CD4-positive, alpha-beta memory T cell (primary cell): ENCODE measurements around the gene KCNH6. TPM values are rescaled to one million over a fixed set of nuclear protein-coding genes. Genes with fewer than 3 reads are reported as not detected.

ENCODE experiments used
- CTCF ChIA-PET: fragments of 350-600 bp; sonication (Branson Sonifier 250); formaldehyde crosslinking; loops from one replicate; lab custom pipeline; 2021; ENCODE audit warnings: inconsistent platforms; ENCODE audit not compliant: partially characterized antibody; lab: Charles Lee
- POLR2A ChIA-PET: fragments of 350-600 bp; sonication (Branson Sonifier 250); formaldehyde crosslinking; loops from one replicate; lab custom pipeline; 2021; ENCODE audit not compliant: partially characterized antibody; lab: Charles Lee
- DNase-seq, 5 donors: peaks; one replicate each; pipeline versions ENCODE4 v3.0.0 to v3.0.0-alpha.2; 2020 to 2022; ENCODE audit warnings: mixed read lengths in 1 of 5
- H3K27ac ChIP-seq: one replicate; pipeline ENCODE4 v1.7.0; 2013; ENCODE audit warnings: low read depth, low read length
- H3K27me3 ChIP-seq: 2 replicates; pipeline ENCODE4 v1.7.0; 2013; ENCODE audit warnings: mild to moderate bottlenecking, low read length, moderate library complexity; ENCODE audit not compliant: insufficient read depth
- H3K36me3 ChIP-seq: 2 replicates; pipeline ENCODE4 v1.7.0; 2013; ENCODE audit warnings: mild to moderate bottlenecking, low read length, moderate library complexity; ENCODE audit not compliant: insufficient read depth
- H3K4me1 ChIP-seq: 2 replicates; pipeline ENCODE4 v1.7.0; 2013; ENCODE audit warnings: mild to moderate bottlenecking, low read length, moderate library complexity; ENCODE audit not compliant: insufficient read depth
- H3K4me3 ChIP-seq, 2 donors: one replicate each; pipeline ENCODE4 v1.7.0; 2013; ENCODE audit warnings: low read length in 2 of 2, mild to moderate bottlenecking in 1 of 2
- H3K9me3 ChIP-seq, 2 donors: one replicate each; pipeline ENCODE4 v1.7.0; 2013; ENCODE audit warnings: low read length in 2 of 2, control low read depth in 1 of 2; ENCODE audit not compliant: control insufficient read depth in 1 of 2
- H3K27ac Mint-ChIP-seq, 7 donors: one replicate each; pipeline ENCODE4 v1.8.0; 2020 to 2021; ENCODE audit warnings: mixed read lengths in 7 of 7, mild to moderate bottlenecking in 6 of 7, inconsistent platforms in 3 of 7, moderate library complexity in 3 of 7
- H3K27me3 Mint-ChIP-seq, 2 donors: one replicate each; pipeline ENCODE4 v1.8.0; 2020 to 2021; ENCODE audit warnings: mixed read lengths in 2 of 2
- H3K36me3 Mint-ChIP-seq, 2 donors: one replicate each; pipeline ENCODE4 v1.8.0; 2020 to 2021; ENCODE audit warnings: mixed read lengths in 2 of 2, inconsistent platforms in 1 of 2, mild to moderate bottlenecking in 1 of 2
- H3K4me1 Mint-ChIP-seq, 4 donors: one replicate each; pipeline ENCODE4 v1.8.0; 2020 to 2021; ENCODE audit warnings: mixed read lengths in 4 of 4, mild to moderate bottlenecking in 1 of 4
- H3K4me3 Mint-ChIP-seq, 8 donors: one replicate each; pipeline ENCODE4 v1.8.0; 2020 to 2021; ENCODE audit warnings: mixed read lengths in 8 of 8, mild to moderate bottlenecking in 7 of 8, moderate library complexity in 6 of 8, inconsistent platforms in 3 of 8
- H3K9me3 Mint-ChIP-seq, 8 donors: one replicate each; pipeline ENCODE4 v1.8.0; 2020 to 2021; ENCODE audit warnings: mixed read lengths in 8 of 8, mild to moderate bottlenecking in 5 of 8, inconsistent platforms in 3 of 8, moderate library complexity in 1 of 8
- intact Hi-C: fragments of 100-400 bp; cut with micrococcal nuclease; formaldehyde crosslinking; loops from one replicate; pipeline ENCODE4 v1.15.1; 2023
- polyA plus RNA-seq, 2 donors: library from polyadenylated mRNA; unstranded; fragments of 300-500 nt; fragmentation: Illumina TruSeq; gene quantifications; one replicate each; pipeline ENCODE4 v1.2.3, GENCODE V29; 2021
- total RNA-seq, 2 experiments: library from RNA; stranded (reverse); gene quantifications; one replicate each; pipeline ENCODE4 v1.2.3, GENCODE V29; 2021

The KCNH6 gene
- total and polyA plus RNA-seq, 4 experiments from 2014 or later, result not detected

DNA sequence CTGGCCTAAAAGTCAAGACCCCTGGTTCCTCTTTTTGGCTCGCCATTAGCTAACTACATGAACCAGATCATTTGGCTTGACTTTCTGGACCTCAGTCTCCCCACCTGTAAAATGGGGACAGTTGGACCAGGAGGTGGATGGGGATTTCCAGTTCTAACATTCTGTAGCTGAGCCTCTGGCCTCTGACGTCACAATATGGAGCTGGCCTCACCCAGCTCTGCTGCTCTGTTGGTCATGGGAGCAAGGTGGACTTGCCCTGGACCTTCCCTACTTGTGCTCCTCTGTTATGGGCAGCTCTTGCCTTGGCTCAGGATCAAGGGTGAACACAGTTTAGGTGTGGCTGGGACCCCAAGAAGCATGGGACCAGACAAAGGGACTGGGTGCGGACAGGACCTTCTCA is 16.5 kb upstream of the KCNH6 start:
- Mint-ChIP-seq H3K4me3 (no peak overlapping the region), H3K36me3 (no peaks in the 10 kb centered on the region), H3K27me3 (peaks cover 6 to 13% of the 10 kb centered on the region in 2 donors), H3K4me1 (no peaks in the 10 kb centered on the region), H3K27ac (no peak overlapping the region), H3K9me3 (peaks cover 0 to 8% (median 2%) of the 10 kb centered on the region in 8 donors)
- no peaks in the 10 kb centered on the region for H3K36me3 ChIP-seq
- ChIA-PET CTCF (no interaction called here), POLR2A (no interaction called here)
- no peaks in the 10 kb centered on the region for H3K9me3 ChIP-seq
- no peak overlapping the region for H3K27ac ChIP-seq
- no peak overlapping the region for H3K4me3 ChIP-seq
- H3K27me3 ChIP-seq, result no peaks in the 10 kb centered on the region
- no peaks in the 10 kb centered on the region for H3K4me1 ChIP-seq
- no peak for DNase-seq
- intact Hi-C loops, result no loop called here

DNA sequence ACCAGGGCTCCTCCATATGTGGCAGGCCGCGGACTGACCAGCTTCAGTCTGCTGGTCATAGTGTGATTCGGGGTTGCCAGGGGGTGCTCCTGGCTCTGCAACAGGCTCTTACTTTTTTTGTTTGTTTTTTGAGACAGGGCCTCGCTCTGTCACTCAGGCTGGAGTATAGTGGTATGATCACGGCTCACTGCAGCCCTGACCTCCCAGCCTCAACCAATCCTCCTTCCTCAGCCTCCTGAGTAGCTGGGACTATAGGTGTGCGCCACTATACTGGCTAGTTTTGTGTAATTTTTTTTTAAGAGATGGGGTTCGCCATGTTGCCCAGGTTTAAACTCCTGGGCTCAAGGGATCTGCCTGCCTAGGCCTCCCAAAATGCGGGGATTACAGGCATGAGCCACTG is 11.8 kb upstream of the KCNH6 start:
- POLR2A ChIA-PET, result no interaction called here
- Mint-ChIP-seq H3K4me3 (no peak overlapping the region), H3K36me3 (no peaks in the 10 kb centered on the region), H3K27ac (no peak overlapping the region), H3K9me3 (peaks cover 0 to 1% (median 0%) of the 10 kb centered on the region in 8 donors), H3K4me1 (no peaks in the 10 kb centered on the region), H3K27me3 (peaks cover 3 to 14% of the 10 kb centered on the region in 2 donors)
- no peak overlapping the region for H3K4me3 ChIP-seq
- H3K9me3 ChIP-seq, result no peaks in the 10 kb centered on the region
- CTCF ChIA-PET, result interaction anchor here (1.2 kb wide), 1 partner anchor 104 kb away, joined by 3 read pairs; no protein-coding TSS in a partner anchor
- H3K27ac ChIP-seq, result no peak overlapping the region
- no peak for DNase-seq
- H3K4me1 ChIP-seq, result no peaks in the 10 kb centered on the region
- no peaks in the 10 kb centered on the region for H3K27me3 ChIP-seq
- intact Hi-C loops, result no loop called here
- H3K36me3 ChIP-seq, result no peaks in the 10 kb centered on the region

DNA sequence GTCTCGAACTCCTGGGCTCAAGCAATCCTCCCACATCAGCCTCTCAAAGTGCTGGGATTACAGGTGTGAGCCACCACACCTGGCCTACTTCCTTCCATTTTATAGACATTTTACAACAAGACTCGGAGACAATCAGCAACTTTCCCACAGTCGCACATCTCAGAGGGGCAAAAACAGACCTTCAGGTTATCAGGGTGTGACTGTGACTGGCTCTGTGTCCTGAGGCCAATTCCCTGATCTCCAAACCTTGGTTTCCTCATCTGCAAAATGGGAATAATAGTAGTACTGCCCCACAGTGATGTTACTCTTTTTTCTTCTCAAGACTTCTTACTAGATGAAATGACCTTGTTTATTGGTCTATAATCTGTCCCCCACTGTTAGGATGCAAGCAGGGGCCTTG is 10.8 kb upstream of the KCNH6 start:
- no peak overlapping the region for H3K27ac ChIP-seq
- H3K27me3 ChIP-seq, result no peaks in the 10 kb centered on the region
- Mint-ChIP-seq H3K27me3 (peaks cover 2 to 10% of the 10 kb centered on the region in 2 donors), H3K27ac (no peak overlapping the region), H3K4me3 (no peak overlapping the region), H3K4me1 (no peaks in the 10 kb centered on the region), H3K36me3 (no peaks in the 10 kb centered on the region), H3K9me3 (peaks cover 0 to 4% (median 0%) of the 10 kb centered on the region in 8 donors)
- intact Hi-C loops, result no loop called here
- no peaks in the 10 kb centered on the region for H3K4me1 ChIP-seq
- ChIA-PET POLR2A (no interaction called here), CTCF (interaction anchor here (1.2 kb wide), 1 partner anchor 105 kb away, joined by 3 read pairs; no protein-coding TSS in a partner anchor)
- no peak overlapping the region for H3K4me3 ChIP-seq
- DNase-seq, result no peak
- H3K9me3 ChIP-seq, result no peaks in the 10 kb centered on the region
- H3K36me3 ChIP-seq, result no peaks in the 10 kb centered on the region

DNA sequence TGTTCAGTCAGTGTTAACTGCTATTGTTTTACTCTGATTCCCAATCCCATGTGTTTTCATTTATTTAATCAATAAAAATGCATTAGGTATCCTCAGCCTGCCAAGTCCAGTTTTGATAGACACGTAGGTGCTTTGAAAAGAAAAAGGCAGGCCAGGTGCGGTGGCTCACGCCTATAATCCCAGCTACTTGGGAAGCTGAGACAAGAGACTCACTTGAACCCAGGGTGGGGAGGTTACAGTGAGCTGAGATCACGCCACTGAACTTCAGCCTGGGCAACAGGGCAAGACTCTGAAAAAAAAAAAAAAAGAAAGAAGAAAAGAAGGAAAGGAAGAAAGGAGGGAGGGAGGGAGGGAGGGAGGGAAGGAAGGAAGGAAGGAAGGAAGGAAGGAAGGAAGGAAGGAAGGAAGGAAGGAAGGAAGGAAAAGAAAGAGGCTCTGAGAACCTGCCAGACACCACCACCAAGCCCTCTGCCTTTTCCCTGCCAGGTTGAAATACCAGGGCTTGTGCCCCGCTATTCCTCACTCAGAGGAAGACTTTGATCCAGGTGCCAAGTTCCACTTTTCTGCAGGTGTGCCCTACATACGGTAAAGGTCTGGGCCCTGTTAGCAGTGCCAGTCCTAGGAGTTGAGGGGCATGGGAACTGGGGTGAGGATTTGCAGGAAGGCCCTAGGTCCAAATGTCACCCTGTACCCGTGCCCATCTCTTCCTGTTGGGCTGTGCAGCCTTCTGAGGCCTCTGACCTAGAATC is 10.1 kb upstream of the KCNH6 start:
- intact Hi-C loops, result no loop called here
- H3K4me1 Mint-ChIP-seq, result no peaks in the 10 kb centered on the region
- H3K27me3 ChIP-seq, result no peaks in the 10 kb centered on the region
- DNase-seq, result no peak
- POLR2A ChIA-PET, result no interaction called here
- no peaks in the 10 kb centered on the region for H3K36me3 ChIP-seq
- H3K4me3 Mint-ChIP-seq, result no peak overlapping the region
- H3K36me3 Mint-ChIP-seq, result no peaks in the 10 kb centered on the region
- no peak overlapping the region for H3K4me3 ChIP-seq
- H3K9me3 Mint-ChIP-seq, result peaks cover 0 to 4% (median 0%) of the 10 kb centered on the region in 8 donors
- CTCF ChIA-PET, result no interaction called here
- no peak overlapping the region for H3K27ac Mint-ChIP-seq
- H3K27me3 Mint-ChIP-seq, result peaks cover 5 to 10% of the 10 kb centered on the region in 2 donors
- H3K27ac ChIP-seq, result no peak overlapping the region
- H3K4me1 ChIP-seq, result no peaks in the 10 kb centered on the region
- H3K9me3 ChIP-seq, result no peaks in the 10 kb centered on the region

DNA sequence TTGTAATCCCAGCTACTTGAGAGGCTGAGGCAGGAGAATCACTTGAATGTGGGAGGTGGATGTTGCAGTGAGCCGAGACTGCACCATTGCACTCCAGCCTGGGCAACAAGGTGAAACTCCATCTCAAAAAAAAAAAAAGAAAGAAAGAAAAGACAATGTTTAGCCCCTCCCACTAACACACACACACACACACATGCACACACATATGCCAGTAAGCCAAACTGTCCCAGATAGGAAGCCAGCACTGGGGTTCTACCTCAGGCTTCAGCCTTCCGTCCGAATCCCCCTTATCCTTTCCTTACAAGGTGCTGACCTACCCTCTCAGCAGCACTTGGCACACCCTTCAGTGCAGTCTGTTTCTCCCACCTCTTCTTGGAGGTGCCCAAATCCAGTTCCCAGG is 8.7 kb upstream of the KCNH6 start:
- no peak for DNase-seq
- Histone ChIP-seq H3K9me3 (no peaks in the 10 kb centered on the region), H3K4me3 (no peak overlapping the region), H3K27ac (no peak overlapping the region), H3K27me3 (no peaks in the 10 kb centered on the region), H3K4me1 (no peaks in the 10 kb centered on the region), H3K36me3 (no peaks in the 10 kb centered on the region)
- intact Hi-C loops, result no loop called here
- Mint-ChIP-seq H3K36me3 (no peaks in the 10 kb centered on the region), H3K9me3 (peaks cover 0 to 4% (median 0%) of the 10 kb centered on the region in 8 donors), H3K4me3 (no peak overlapping the region), H3K27ac (no peak overlapping the region), H3K4me1 (no peaks in the 10 kb centered on the region), H3K27me3 (peaks cover 5 to 10% of the 10 kb centered on the region in 2 donors)
- CTCF ChIA-PET, result no interaction called here
- POLR2A ChIA-PET, result no interaction called here

DNA sequence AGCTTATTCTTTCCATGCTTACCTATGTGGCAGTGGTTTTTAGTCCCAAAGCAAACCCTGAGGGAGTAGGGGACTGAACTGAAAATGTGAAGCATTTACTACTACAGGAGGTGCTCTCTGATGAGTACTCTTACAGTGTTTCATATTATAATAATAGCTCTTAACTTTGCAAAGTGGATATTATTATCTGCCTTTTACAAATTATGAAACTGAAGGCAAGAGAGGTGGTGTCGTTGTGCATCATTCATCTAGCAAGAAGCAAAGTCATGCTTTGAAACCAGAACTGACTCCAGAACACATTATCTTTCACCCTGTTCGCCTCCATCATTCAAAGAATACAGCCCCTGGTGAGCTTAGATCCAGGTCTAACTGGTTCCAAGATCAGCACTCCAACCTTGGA is 8.2 kb upstream of the KCNH6 start:
- Histone ChIP-seq H3K27ac (no peak overlapping the region), H3K36me3 (no peaks in the 10 kb centered on the region), H3K27me3 (no peaks in the 10 kb centered on the region), H3K4me1 (no peaks in the 10 kb centered on the region), H3K9me3 (no peaks in the 10 kb centered on the region), H3K4me3 (no peak overlapping the region)
- Mint-ChIP-seq H3K9me3 (peaks cover 0 to 4% (median 0%) of the 10 kb centered on the region in 8 donors), H3K27ac (no peak overlapping the region), H3K36me3 (no peaks in the 10 kb centered on the region), H3K4me1 (no peaks in the 10 kb centered on the region), H3K4me3 (no peak overlapping the region), H3K27me3 (peaks cover 5 to 7% of the 10 kb centered on the region in 2 donors)
- no peak for DNase-seq
- POLR2A ChIA-PET, result no interaction called here
- intact Hi-C loops, result no loop called here
- CTCF ChIA-PET, result interaction anchor here (0.5 kb wide), 1 partner anchor 135 kb away, joined by 3 read pairs; no protein-coding TSS in a partner anchor

DNA sequence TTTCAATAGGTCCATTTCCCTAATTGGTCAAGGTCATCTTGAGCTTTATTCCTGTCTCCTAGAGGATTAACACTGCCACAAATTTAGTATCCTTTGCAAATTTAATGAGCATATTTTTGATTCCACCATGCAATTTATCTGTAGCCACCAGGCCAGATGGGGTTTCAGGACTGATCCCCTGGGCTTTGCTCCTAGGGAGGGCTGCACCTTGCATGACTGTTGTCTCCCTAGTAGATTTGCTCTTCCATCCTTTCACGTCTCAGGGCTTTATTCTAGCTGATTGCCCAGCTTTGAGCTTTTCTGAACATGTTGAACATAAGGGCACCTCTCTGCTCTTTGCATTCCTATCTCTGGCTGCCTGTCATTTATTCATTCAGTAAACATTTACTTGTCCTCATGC is 7.7 kb upstream of the KCNH6 start:
- peaks cover 3 to 7% of the 10 kb centered on the region in 2 donors for H3K27me3 Mint-ChIP-seq
- Histone ChIP-seq H3K4me1 (no peaks in the 10 kb centered on the region), H3K27ac (no peak overlapping the region), H3K9me3 (no peaks in the 10 kb centered on the region), H3K27me3 (no peaks in the 10 kb centered on the region), H3K36me3 (no peaks in the 10 kb centered on the region), H3K4me3 (no peak overlapping the region)
- intact Hi-C loops, result no loop called here
- H3K9me3 Mint-ChIP-seq, result peaks cover 0 to 4% (median 0%) of the 10 kb centered on the region in 8 donors
- ChIA-PET POLR2A (no interaction called here), CTCF (interaction anchor here (0.5 kb wide), 1 partner anchor 135 kb away, joined by 3 read pairs; no protein-coding TSS in a partner anchor)
- no peaks in the 10 kb centered on the region for H3K36me3 Mint-ChIP-seq
- H3K4me3 Mint-ChIP-seq, result no peak overlapping the region
- no peak overlapping the region for H3K27ac Mint-ChIP-seq
- H3K4me1 Mint-ChIP-seq, result no peaks in the 10 kb centered on the region
- no peak for DNase-seq
